Measurements from ENCODE around the gene PGBD1.
"Not testable (repeated sequence)": the region's sequence is repeated elsewhere in the genome, so short reads cannot be mapped to it uniquely, and the experiment has no call there.

PGBD1 gene

DNA sequence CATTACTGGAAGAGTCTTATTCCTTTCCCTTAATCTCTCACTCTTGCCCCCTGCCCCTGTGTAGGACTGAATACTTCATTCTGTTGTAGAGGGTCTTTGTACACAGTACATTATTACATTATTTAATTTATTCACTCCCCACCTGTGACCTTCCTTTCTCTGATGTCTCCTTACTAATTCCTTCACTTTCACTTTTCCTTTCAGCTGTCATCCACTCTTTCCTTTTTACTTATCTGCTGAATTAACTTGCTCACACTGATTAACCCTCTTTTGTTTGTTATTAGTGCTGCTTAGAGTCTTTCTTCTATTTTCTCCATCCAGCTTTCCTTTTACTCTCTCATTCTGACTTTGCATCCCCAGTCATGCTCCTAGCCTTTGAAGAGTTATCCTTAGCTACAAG is 6.5 kb upstream of the PGBD1 start:
- no peak for FAIRE-seq

DNA sequence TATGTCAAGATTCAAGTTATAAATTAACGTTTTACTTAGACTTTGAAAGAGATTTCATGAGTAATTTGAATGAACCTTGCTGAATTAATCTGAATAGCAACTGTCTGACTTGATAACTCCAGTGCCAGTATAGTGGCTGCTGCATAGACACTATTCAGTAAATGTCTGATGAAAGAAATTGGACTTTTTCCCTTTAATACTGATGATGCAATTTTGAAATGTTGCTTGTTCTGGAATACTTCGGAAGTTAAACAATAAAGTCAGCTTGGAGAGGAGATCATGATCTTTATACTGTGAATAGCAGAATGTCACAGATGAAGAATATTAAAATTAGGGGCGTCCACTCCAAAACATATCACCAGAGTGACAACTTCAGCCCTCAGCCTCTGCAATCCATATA is 3.6 kb upstream of the PGBD1 start:
- no peak for FAIRE-seq

GRCh38 chr6:28280595-28281287 is 631 bp upstream of the PGBD1 start:
- FAIRE-seq = no peak

DNA sequence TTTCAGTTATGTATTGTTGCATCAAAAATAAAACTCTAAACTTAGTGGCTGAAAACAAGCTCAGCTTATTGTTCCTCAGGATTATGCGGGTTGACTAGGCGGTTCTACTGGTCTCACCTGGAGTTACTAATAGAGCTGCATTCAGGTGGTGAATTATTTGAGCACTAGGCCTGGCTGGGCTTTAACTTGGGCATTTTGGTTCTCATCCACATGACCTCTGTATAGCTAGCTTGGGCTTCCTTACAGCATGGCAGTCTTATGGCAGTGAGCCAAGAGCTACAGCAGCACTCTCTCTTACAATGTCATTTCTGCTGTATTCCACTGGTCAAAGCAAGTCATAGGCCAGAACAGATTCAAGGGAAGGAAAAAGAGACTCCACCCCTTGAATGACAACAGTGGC is 1.6 kb downstream of the PGBD1 start:
- FAIRE-seq = no peak

- no peak for FAIRE-seq
These were observed 10.2 kb downstream of the PGBD1 start for GRCh38 chr6:28291573-28291972.

- FAIRE-seq = no peak
These were observed 14.0 kb downstream of the PGBD1 start for GRCh38 chr6:28295326-28295725.

DNA sequence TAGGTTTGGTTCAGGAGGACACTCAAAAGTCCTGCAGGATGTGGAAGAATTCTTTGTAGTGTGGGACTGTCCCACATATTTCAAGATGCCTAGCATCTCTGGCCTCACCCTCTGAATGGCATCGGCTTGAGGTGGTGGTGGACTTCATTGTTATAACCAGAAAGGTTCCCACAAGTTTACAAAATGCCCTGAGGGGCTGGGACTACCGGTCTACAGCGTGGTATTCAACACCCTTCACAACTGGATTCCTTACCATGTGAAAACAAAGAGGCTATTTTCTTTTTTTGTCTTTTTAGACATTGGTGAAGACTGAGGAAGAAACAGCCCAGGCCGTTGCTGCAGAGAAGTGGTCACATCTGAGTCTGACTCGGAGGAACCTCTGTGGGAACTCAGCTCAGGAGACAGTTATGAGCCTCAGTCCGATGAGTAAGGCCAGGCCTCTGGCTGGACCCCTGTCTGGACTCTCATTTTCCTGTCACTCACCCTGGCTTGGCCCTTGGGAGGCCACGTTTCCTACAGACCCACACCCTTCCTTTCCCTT is 15.2 kb downstream of the PGBD1 start:
- FAIRE-seq = no peak

DNA sequence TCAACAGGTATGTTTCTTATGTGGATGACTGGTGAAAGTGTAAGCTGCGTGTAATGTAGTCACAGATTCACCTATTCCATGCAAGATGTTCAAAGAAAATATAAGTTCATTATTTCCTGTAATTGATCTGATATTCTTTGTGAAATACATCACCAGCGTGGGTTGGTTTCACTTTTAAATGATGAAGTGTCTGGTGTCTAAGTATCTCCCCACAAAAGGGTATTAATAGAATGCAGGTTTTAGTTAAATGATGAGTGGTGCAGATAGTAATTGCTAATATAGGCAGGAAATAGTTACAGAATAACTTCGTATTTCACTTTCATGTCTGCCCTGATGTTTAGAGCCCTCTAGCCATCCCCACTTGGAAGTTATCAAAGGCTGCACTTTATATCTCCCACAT is 22.2 kb downstream of the PGBD1 start:
- no peak for FAIRE-seq

GRCh38 chr6:28306363-28306762 is 25.0 kb downstream of the PGBD1 start:
- not testable (repeated sequence) for FAIRE-seq

GRCh38 chr6:28311139-28311823 is 29.9 kb downstream of the PGBD1 start:
- no peak for FAIRE-seq

DNA sequence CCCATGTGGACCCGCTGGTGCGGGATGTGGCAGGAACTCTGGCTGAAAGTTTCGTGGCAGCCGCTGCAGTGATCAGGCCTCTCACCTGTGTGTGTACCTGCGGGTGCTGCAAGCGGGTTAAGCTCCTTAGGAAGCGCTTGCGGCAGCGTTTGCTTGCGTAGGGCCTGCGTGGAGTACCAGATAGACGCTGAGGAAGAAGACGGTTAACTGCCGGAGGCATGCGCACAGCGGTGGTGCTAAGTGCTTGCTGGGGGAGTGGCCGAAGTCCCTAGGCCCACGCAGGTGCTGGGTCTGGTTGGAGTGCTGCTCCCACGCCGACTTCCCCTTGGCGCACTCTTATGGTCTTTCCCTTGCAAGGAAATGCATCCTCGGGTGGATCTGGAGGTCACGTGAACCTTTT is 31.6 kb downstream of the PGBD1 start:
- no peak for FAIRE-seq

DNA sequence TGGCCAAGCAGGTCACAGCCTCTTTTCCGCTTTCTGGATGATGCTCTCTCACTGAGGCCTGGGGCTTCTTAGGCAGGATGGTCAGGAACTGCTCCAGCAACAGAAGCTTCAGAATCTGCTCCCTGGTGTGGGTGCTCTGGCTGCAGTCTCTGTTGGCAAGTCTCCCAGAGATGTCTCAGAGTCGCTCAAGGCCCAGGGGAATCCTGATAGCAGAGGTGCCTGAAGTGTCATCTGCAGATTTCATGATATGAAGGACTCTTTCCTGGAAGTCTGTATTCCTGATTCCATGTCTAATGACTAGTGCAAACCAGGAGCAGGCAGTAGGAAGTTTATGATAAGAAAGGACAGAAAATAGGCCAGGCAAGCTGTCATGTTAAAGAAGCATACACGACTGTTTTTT is 34.3 kb downstream of the PGBD1 start:
- no peak for FAIRE-seq

DNA sequence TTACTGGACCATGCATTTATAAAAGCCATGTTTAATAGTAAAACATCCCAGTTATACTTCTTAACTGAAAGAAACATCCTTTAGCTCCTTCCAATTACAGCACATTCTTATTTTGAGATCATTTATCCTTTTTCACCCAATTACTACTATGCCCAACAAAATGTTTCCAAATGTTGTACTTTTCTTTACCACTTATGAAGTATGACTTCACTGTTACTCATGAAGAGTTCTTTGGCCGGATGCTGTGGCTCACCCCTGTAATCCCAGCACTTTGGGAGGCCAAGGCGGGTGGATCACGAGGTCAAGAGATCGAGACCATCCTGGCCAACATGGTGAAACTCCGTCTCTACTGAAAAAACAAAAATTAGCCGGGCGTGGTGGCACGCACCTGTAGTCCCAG is 36.5 kb downstream of the PGBD1 start:
- FAIRE-seq = not testable (repeated sequence)

DNA sequence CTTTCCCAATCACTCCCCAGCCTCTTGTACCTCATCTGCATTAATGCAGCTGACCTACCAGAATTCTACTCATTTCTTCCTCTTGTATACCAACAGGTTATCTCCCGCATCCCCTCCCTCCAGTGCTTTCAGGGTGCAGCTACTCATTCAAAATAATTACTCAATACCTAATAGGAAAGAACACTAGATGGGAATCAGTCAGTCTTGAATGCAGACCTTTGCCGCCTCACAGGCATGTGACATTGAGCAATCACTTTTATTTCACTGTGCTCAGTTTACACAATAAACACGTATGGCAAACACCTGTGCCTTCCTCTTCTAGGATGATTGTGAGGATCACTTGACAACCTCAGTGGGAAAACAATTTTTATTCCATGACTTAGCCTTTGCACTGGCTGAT is 41.3 kb downstream of the PGBD1 start:
- no peak for FAIRE-seq

- no peak for FAIRE-seq
These were observed 42.5 kb downstream of the PGBD1 start for GRCh38 chr6:28323813-28324424.

- no peak for FAIRE-seq
These were observed 45.1 kb downstream of the PGBD1 start for GRCh38 chr6:28326371-28326948.

DNA sequence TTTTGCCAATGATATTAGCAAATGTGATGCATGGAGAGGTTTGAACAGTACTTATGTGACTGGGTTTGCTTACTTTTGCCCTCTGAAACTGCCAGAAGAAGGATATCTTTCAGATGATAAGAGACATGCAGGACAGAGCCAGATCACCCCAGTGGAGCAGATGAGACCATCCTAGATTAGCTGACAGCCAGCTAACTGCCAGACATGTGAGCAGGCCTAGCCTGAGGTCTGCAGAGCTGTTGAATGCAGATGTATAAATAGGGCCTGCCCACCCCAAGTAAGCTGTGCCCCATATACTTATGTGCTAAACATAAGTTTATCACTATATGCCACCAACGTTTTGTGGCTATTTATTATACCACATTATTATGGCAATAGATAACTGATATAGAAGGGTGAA is 48.7 kb downstream of the PGBD1 start:
- FAIRE-seq = no peak

DNA sequence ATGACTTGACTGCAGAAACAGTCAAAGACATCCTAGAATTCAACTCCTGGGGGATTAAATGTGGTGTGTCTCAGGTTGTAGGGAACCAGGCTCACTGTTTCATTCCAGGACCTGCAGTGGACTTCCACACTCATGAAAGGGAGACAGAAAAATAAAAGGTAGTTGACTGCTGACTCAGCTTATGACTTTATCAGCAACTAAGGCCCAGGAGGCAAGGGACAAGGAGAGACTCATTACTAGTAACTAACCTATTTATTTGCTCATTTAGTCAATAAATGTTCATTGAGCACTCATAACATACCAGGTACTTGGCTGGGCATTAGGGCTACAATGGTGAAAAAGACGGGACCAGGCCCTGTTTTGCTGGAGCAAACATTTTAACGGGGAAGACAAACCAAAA is 51.7 kb downstream of the PGBD1 start:
- no peak for FAIRE-seq

DNA sequence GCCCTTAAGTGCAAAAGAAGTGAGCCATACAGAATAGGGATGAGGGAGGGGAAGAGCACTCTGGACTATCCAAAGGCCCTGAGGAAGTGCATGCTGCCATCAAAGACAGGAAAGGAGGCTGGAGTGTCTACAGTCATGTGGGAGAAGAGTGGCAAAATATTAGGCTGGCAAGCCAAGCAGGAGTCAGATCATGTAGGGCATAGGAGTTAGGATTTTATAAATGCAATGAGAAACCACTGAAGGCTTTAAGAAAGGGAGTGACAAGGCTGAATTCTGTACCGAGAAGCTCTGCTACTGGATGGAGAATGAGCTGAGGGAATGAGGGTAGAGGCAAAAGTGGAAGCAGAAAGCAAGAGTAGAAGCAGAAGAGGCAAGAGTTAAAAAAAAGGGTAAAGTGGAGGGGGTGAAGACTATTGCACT is 52.2 kb downstream of the PGBD1 start:
- FAIRE-seq = no peak

- FAIRE-seq = no peak
These were observed 53.1 kb downstream of the PGBD1 start for GRCh38 chr6:28334286-28335039.

- no peak for FAIRE-seq
These were observed 53.7 kb downstream of the PGBD1 start for GRCh38 chr6:28335040-28335563.

DNA sequence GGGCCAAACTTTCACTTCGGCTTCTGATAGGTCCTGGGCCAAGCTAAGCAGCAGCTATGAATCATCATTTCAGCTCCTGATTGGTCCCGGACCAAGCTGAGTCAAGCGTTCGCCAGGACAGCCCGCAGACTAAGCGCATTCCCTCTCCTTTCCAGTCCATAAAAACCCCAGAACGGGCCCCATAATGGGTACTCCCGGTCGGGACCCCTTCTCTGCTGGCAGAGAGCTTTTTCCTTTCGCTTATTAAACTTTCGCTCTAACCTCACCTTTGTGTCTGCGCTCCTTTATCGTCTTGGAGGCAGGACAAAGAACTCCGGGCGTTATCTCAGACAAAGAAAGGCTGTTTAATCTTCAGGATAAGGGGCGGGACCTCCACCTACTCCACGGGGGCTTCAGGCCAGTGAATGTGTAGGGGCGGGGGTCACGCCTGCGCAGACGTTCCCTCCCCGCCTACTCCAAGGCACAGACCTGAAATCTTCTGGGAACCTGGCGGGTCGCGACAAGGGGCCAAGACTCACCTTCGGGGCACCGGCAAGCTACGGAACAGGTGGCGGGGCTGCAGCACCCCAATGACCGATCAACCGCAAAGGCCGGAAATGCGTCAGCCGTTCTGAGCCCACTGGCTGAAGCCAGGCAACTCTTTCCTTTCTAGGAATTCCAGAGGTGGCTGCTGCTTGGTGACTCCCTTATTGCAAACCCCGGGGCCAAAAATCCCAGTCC is 54.4 kb downstream of the PGBD1 start, which contains the start of gene ZSCAN31:
Gene ZSCAN31, minus strand, starts transcription at position 585 of the 720 bp plus-strand sequence. CDS start 6,465 bp downstream, outside the sequence.
- FAIRE-seq = peak; percentile 96

All from A204.1 (cell line).